IPS-NIHi11 (cell line): ENCODE results near the gene AGPAT3.

ENCODE experiments used
- DNase-seq: peaks from one replicate; pipeline ENCODE4 v3.0.0; 2012; ENCODE audit warnings: mixed read lengths, low spot score

The AGPAT3 gene

GRCh38 chr21:43956670-43957035, 91.6 kb downstream of the AGPAT3 start:
- DNase-seq, result no peak

- no peak for DNase-seq
These were observed 92.1 kb downstream of the AGPAT3 start for GRCh38 chr21:43957128-43957571.

- DNase-seq, result no peak
These were observed 92.8 kb downstream of the AGPAT3 start for GRCh38 chr21:43957611-43958362.

GRCh38 chr21:43958364-43959158, 93.5 kb downstream of the AGPAT3 start:
- DNase-seq, result no peak

- no peak for DNase-seq
These were observed 94.5 kb downstream of the AGPAT3 start for GRCh38 chr21:43959231-43960116.

GRCh38 chr21:43961382-43961909, 96.4 kb downstream of the AGPAT3 start:
- no peak for DNase-seq

GRCh38 chr21:43965911-43966585, 101.0 kb downstream of the AGPAT3 start:
- no peak for DNase-seq

- no peak for DNase-seq
These were observed 102.0 kb downstream of the AGPAT3 start for GRCh38 chr21:43966946-43967512.

- DNase-seq, result no peak
These were observed 103.0 kb downstream of the AGPAT3 start for GRCh38 chr21:43967981-43968380.

- DNase-seq, result no peak
These were observed 103.5 kb downstream of the AGPAT3 start for GRCh38 chr21:43968410-43969114.

- DNase-seq, result no peak
These were observed 104.1 kb downstream of the AGPAT3 start for GRCh38 chr21:43969115-43969444.

- no peak for DNase-seq
These were observed 105.5 kb downstream of the AGPAT3 start for GRCh38 chr21:43970551-43970950.

- DNase-seq, result no peak
These were observed 106.4 kb downstream of the AGPAT3 start for GRCh38 chr21:43971201-43971991.

- no peak for DNase-seq
These were observed 106.9 kb downstream of the AGPAT3 start for GRCh38 chr21:43971992-43972255.

GRCh38 chr21:43972850-43973633, 108.0 kb downstream of the AGPAT3 start:
- no peak for DNase-seq

GRCh38 chr21:43973634-43973955, 108.6 kb downstream of the AGPAT3 start:
- no peak for DNase-seq

- no peak for DNase-seq
These were observed 109.9 kb downstream of the AGPAT3 start for GRCh38 chr21:43974791-43975468.

GRCh38 chr21:43975469-43976098, 110.6 kb downstream of the AGPAT3 start:
- peak; percentile 86 for DNase-seq
